ENCODE data around the gene COPS2. TPM values are rescaled to one million over a fixed set of nuclear protein-coding genes. Genes with fewer than 3 reads are reported as not detected.

COPS2 gene
- total RNA-seq, 4 donors from 2014 or later: 48.8 to 76.1 (median 52.6) TPM

- WGBS, 2 donors: 72 to 77% methylated on average over 1 of the region's 1 CpG
- no peak for DNase-seq (ENCODE audit: low spot score in 2 of 2)
- intact Hi-C loops (cut with DNase I; ENCODE audit: low total_unique reads): no loop called here
- TF ChIP-seq CTCF (IDR thresholded peaks at IDR 0.05): no peak
- no peak for TF ChIP-seq POLR2A (IDR thresholded peaks at IDR 0.05)
- no peak overlapping the region for H3K4me3 ChIP-seq (ENCODE audit: low read depth, poor library complexity, severe bottlenecking)
Observed at GRCh38 chr15:49122541-49123062, 32.8 kb downstream of the COPS2 start.

- intact Hi-C loops (cut with DNase I; ENCODE audit: low total_unique reads): loop anchor here (2.0 kb wide), 1 partner anchor 55 kb away; no protein-coding TSS in a partner anchor
- no peak for DNase-seq (ENCODE audit: low spot score in 2 of 2)
- TF ChIP-seq POLR2A (IDR thresholded peaks at IDR 0.05) (no peak), CTCF (IDR thresholded peaks at IDR 0.05) (no peak)
- 92 to 95% methylated on average over 1 of the region's 1 CpG for WGBS, 2 donors
- H3K4me3 ChIP-seq (ENCODE audit: low read depth, poor library complexity, severe bottlenecking): no peak overlapping the region
Observed at GRCh38 chr15:49121901-49122300, 33.5 kb downstream of the COPS2 start.

GRCh38 chr15:49120832-49121231, 34.6 kb downstream of the COPS2 start:
- no peak for DNase-seq (ENCODE audit: low spot score in 2 of 2)
- intact Hi-C loops (cut with DNase I; ENCODE audit: low total_unique reads): loop anchor here (2.0 kb wide), 1 partner anchor 56 kb away; no protein-coding TSS in a partner anchor
- TF ChIP-seq CTCF (IDR thresholded peaks at IDR 0.05): no peak
- TF ChIP-seq POLR2A (IDR thresholded peaks at IDR 0.05): no peak
- WGBS, 2 donors: 71 to 75% methylated on average over 4 of the region's 4 CpGs
- H3K4me3 ChIP-seq (ENCODE audit: low read depth, poor library complexity, severe bottlenecking): no peak overlapping the region

- no peak for DNase-seq (ENCODE audit: low spot score in 2 of 2)
- H3K4me3 ChIP-seq (ENCODE audit: low read depth, poor library complexity, severe bottlenecking): no peak overlapping the region
- TF ChIP-seq POLR2A (IDR thresholded peaks at IDR 0.05) (no peak), CTCF (IDR thresholded peaks at IDR 0.05) (no peak)
- 94 to 97% methylated on average over 4 of the region's 4 CpGs for WGBS, 2 donors
- intact Hi-C loops (cut with DNase I; ENCODE audit: low total_unique reads): no loop called here
Observed at GRCh38 chr15:49116108-49116857, 39.1 kb downstream of the COPS2 start.

- TF ChIP-seq CTCF (IDR thresholded peaks at IDR 0.05) (no peak), POLR2A (IDR thresholded peaks at IDR 0.05) (no peak)
- intact Hi-C loops (cut with DNase I; ENCODE audit: low total_unique reads): no loop called here
- 87 to 91% methylated on average over 2 of the region's 2 CpGs for WGBS, 2 donors
- no peak for DNase-seq (ENCODE audit: low spot score in 2 of 2)
- no peak overlapping the region for H3K4me3 ChIP-seq (ENCODE audit: low read depth, poor library complexity, severe bottlenecking)
Observed at GRCh38 chr15:49115062-49115461, 40.3 kb downstream of the COPS2 start.
